A549 (cell line): ENCODE measurements around the gene GNA12. TPM values are rescaled to one million over a fixed set of nuclear protein-coding genes. Genes with fewer than 3 reads are reported as not detected.
A peak's percentile ranks its signal among the peaks of the same experiment; 100 is the strongest.

Experiments used
- ATAC-seq, 2 experiments: fragments of 200-7000 bp in 1 of 2; fragments of >200 bp in 1 of 2; cut with Nextera tagmentation in 1 of 2; cut with Tn5 transposase in 1 of 2; 3 replicates each; pipeline versions ENCODE4 v1.8.0 to v1.9.1; 2018 to 2020; ENCODE audit warnings: mild to moderate bottlenecking in 1 of 2, moderate library complexity in 1 of 2
- CTCF ChIA-PET: fragments of 300-600 bp; sonication (Branson Sonifier 250); formaldehyde crosslinking; extraction: SDS; loops from one replicate; lab custom pipeline; 2021; ENCODE audit warnings: antibody characterized with exemption, inconsistent platforms; lab: Yijun Ruan, JAX
- POLR2A ChIA-PET: fragments of 350-600 bp; formaldehyde crosslinking; extraction: SDS; loops from one replicate; lab custom pipeline; 2021; ENCODE audit warnings: antibody characterized with exemption, inconsistent platforms; lab: Yijun Ruan, JAX
- DNase-seq, 2 experiments: peaks; one replicate each; pipeline versions ENCODE4 v3.0.0 to v3.0.0-alpha.2; 2011 to 2016; ENCODE audit warnings: low read depth in 1 of 2, low spot score in 1 of 2
- FAIRE-seq: peaks from 2 replicates; lab custom pipeline; 2011; peaks lifted over from hg19 to GRCh38; lab: Jason Lieb, UNC
- H3K27ac ChIP-seq, 2 experiments: fragments of >200 bp; sonication (Bioruptor Twin); formaldehyde crosslinking; 3 replicates each; pipeline ENCODE4 v1.5.1; 2016 to 2017
- H3K4me1 ChIP-seq: fragments of >200 bp; sonication (Bioruptor Twin); formaldehyde crosslinking; 3 replicates; pipeline ENCODE4 v1.6.1; 2016
- H3K4me2 ChIP-seq: fragments of >200 bp; sonication (Bioruptor Twin); formaldehyde crosslinking; 3 replicates; pipeline ENCODE4 v1.6.1; 2016
- H3K4me3 ChIP-seq: fragments of >200 bp; sonication (Bioruptor Twin); formaldehyde crosslinking; 3 replicates; pipeline ENCODE4 v1.5.1; 2016
- H3K9me3 ChIP-seq: fragments of >200 bp; sonication (Bioruptor Twin); formaldehyde crosslinking; 3 replicates; pipeline ENCODE4 v1.6.1; 2016
- CBX2 ChIP-seq: fragments of 200-600 bp; sonication (generic); IDR thresholded peaks from 2 replicates; pipeline ENCODE4 v1.6.1; 2016; ENCODE audit warnings: low read depth, mild to moderate bottlenecking, borderline replicate concordance
- CEBPB ChIP-seq, 2 experiments: fragments of >200 bp in 1 of 2; sonication (Bioruptor Twin) in 1 of 2; formaldehyde crosslinking in 1 of 2; IDR thresholded peaks; 2 replicates each; pipeline ENCODE4 v1.6.1; 2012 to 2016
- CHD2 ChIP-seq: fragments of 150-350 bp; IDR thresholded peaks from 2 replicates; pipeline ENCODE4 v1.6.1; 2014; ENCODE audit warnings: low read length; ENCODE audit not compliant: partially characterized antibody
- EHF ChIP-seq: fragments of 250-450 bp; sonication (Bioruptor Pico); IDR thresholded peaks from 2 replicates; pipeline ENCODE4 v1.5.0; 2020; ENCODE audit warnings: mild to moderate bottlenecking
- HEYL ChIP-seq: fragments of 250-450 bp; sonication (Bioruptor Pico); IDR thresholded peaks from 2 replicates; pipeline ENCODE4 v1.8.0; 2021; ENCODE audit warnings: mild to moderate bottlenecking, moderate library complexity
- MAZ ChIP-seq: fragments of 150-350 bp; IDR thresholded peaks from 2 replicates; pipeline ENCODE4 v1.6.1; 2014; ENCODE audit warnings: antibody characterized with exemption, low read depth, low read length, borderline replicate concordance
- RARB ChIP-seq: fragments of 250-450 bp; sonication (Bioruptor Pico); IDR thresholded peaks from 2 replicates; pipeline ENCODE4 v1.8.0; 2021; ENCODE audit warnings: mild to moderate bottlenecking, moderate library complexity
- RFX5 ChIP-seq: fragments of 450-650 bp; IDR thresholded peaks from 2 replicates; pipeline ENCODE4 v1.7.1; 2014; ENCODE audit warnings: antibody characterized with exemption, mild to moderate bottlenecking, moderate library complexity
- TP53 ChIP-seq: fragments of 250-450 bp; sonication (Bioruptor Pico); IDR thresholded peaks from 2 replicates; pipeline ENCODE4 v1.5.0; 2021; ENCODE audit warnings: mild to moderate bottlenecking, moderate library complexity
- ZSCAN20 ChIP-seq: fragments of 250-450 bp; sonication (Bioruptor Pico); IDR thresholded peaks from 2 replicates; pipeline ENCODE4 v1.8.0; 2022; ENCODE audit warnings: mild to moderate bottlenecking, moderate library complexity
- WGBS: methylation state at CpG from one replicate; pipeline ENCODE4 v1.1.6; 2017; ENCODE audit errors: missing lambda C conversion rate; 5-methylcytosine and 5-hydroxymethylcytosine counted together
- polyA plus RNA-seq, 4 experiments: library from polyadenylated mRNA; depleted of rRNA in 3 of 4; stranded (reverse); fragments of >200 nt; fragmentation: RNase III in 1 of 4; extraction: RNeasy Plus Mini Kit Qiagen cat#74134 plus additional on column Dnase treatment in 1 of 4; gene quantifications; 2 replicates in 3 of 4; 3 replicates in 1 of 4; pipeline ENCODE4 v1.2.3, GENCODE V29; 2011 to 2017
- TF ChIP-seq, protein P1 (sequence below): IDR thresholded peaks from 2 replicates; pipeline ENCODE4 v1.6.1; 2012; ENCODE audit warnings: low read depth, borderline replicate concordance
- TF ChIP-seq, protein P2 (sequence below): fragments of >200 bp; sonication (Bioruptor Twin); formaldehyde crosslinking; IDR thresholded peaks from 3 replicates; pipeline ENCODE4 v1.5.1; 2016
- TF ChIP-seq, protein P3 (sequence below): IDR thresholded peaks from 2 replicates; pipeline ENCODE4 v1.6.1; 2012
- TF ChIP-seq, protein P4 (sequence below): fragments of 450-650 bp; IDR thresholded peaks from 2 replicates; pipeline ENCODE4 v1.6.1; 2014; ENCODE audit warnings: antibody characterized with exemption
- TF ChIP-seq, protein P5 (sequence below): IDR thresholded peaks from 2 replicates; pipeline ENCODE4 v1.6.1; 2012
- TF ChIP-seq, protein P6 (sequence below): fragments of 250-450 bp; sonication (Bioruptor Pico); IDR thresholded peaks from 2 replicates; pipeline ENCODE4 v1.5.0; 2021; ENCODE audit warnings: mild to moderate bottlenecking, moderate library complexity, borderline replicate concordance

GNA12 gene
- polyA plus RNA-seq, 2 of the 4 experiments (the other 2 are of a cell fraction): 33.0 to 43.7 TPM

DNA sequence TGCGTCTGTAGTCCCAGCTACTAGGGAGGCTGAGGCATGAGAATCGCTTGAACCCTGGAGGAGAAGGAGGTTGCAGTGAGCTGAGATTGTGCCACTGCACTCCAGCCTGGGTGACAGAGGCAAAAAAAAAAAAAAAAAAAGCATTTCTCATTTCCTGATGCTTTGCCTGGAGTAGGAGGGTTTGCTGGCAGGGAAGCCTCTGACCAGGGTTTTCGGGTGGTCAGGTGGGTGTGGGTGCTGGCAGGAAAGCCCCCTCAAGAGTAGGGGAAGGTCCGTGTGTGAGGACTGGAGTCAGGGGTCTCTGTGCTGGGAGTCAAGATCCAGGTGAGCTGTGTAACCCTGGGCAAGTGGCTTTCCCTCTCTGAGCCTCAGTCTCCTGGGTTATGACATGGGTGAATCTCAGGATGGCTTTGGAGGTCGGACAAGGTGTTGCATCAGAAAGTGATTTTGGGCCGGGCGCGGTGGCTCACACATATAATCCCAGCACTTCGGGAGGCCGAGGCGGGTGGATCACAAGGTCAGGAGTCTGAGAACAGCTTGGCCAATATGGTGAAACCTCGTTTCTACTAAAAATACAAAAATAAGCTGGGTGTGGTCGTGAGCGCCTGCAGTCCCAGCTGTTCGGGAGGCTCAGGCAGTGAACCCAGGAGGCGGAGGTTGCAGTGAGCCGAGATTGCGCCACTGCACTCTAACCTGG is 152.9 kb downstream of the GNA12 start:
- ChIA-PET CTCF (interaction anchor here (1.3 to 5.4 kb wide), 6 partner anchors 8 to 239 kb away, joined by 3 to 38 read pairs (median 4); no protein-coding TSS in a partner anchor), POLR2A (no interaction called here)
- DNase-seq (no peak), FAIRE-seq (no peak), ATAC-seq (no peak)
- TF ChIP-seq CEBPB (IDR thresholded peaks at IDR 0.05) (no peak), CBX2 (no peak), MAZ (no peak)
- 83% methylated on average over 18 of the region's 18 CpGs for WGBS
- Histone ChIP-seq H3K4me1 (0 out of 3 replicates have a peak, but pooled peaks cover 4% of the 10 kb centered on the region), H3K4me2 (no peak overlapping the region), H3K9me3 (no peaks in the 10 kb centered on the region), H3K4me3 (no peak overlapping the region), H3K27ac (no peak overlapping the region)

DNA sequence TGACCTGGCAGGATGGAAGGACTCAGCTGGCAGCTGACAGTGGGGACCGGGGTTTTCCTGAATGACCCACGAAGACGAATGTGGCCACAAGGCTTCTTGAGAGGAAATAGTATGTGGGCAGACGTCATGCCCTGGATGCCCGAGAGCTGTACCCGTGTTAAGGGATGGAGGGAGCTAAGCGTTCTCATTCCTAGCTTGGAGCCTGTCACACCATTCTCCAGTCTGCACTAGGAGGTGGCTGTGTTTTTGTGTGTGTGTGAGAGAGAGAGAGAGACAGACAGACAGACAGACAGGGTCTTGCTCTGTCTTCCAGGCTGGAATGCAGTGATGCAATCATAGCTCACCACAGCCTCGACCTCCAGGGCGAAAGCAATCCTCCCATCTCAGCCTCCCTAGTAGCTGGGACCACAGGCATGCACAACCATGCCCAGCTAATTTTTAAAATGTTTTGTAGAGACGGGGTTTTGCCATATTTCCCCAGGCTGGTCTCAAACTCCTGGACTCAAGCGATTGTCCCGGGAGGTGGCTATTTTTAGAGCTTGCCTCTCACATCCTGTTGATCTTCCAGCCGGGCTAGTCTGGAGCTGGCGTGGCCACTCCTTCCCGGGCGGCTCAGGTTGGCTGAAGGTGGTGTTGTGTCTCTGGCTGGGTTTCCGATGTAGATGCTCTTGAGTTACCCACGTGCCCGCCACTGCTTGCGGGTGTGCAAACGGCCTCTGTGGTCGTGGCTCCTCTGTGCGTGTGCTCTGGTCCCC is 154.0 kb downstream of the GNA12 start:
- FAIRE-seq: no peak
- no peak for DNase-seq
- Histone ChIP-seq H3K9me3 (no peaks in the 10 kb centered on the region), H3K27ac (no peak overlapping the region), H3K4me1 (0 out of 3 replicates have a peak, but pooled peaks cover 4% of the 10 kb centered on the region), H3K4me3 (no peak overlapping the region), H3K4me2 (no peak overlapping the region)
- POLR2A ChIA-PET: no interaction called here
- peak in 1 of 2 experiments; percentile 41; a peak in 1 of 4 replicates for TF ChIP-seq CEBPB (IDR thresholded peaks at IDR 0.05)
- TF ChIP-seq EHF (CRISPR knock-in tag): no peak
- TF ChIP-seq, all 56 proteins: peak for 1
- 67% methylated on average over 23 of the region's 23 CpGs for WGBS
- CTCF ChIA-PET: interaction anchor here (0.8 to 5.4 kb wide), 7 partner anchors 9 to 239 kb away, joined by 3 to 38 read pairs (median 5); no protein-coding TSS in a partner anchor
- ATAC-seq: peak; percentile 31 to 41; a peak in 3 of 6 replicates

DNA sequence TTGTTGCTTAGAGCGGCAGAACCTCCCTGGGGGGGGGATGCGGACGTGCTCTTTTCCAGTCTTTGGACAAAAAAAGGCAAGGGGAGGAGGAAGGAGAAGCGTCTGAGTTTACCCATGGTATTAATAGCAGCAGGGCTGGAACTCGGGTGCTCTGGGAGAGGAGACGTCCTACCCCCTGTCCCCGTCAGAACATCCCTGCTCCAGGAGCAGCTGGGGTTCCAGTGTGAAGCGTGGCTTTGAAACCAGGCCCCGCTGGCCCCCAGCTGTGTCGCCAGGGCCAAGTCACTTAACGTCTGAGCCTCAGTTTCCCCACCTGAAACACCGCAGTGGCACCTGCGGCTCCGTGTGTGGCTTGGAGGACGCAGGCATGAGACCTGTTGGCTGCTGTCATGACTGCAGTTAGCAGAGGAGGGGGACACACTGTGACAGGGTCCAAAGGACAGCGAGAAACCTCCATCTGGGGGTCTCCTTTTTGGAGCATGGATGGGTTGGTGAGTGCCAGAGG is 154.7 kb downstream of the GNA12 start:
- WGBS: 73% methylated on average over 14 of the region's 16 CpGs
- no peak for FAIRE-seq
- no peak overlapping the region for H3K4me2 ChIP-seq

DNA sequence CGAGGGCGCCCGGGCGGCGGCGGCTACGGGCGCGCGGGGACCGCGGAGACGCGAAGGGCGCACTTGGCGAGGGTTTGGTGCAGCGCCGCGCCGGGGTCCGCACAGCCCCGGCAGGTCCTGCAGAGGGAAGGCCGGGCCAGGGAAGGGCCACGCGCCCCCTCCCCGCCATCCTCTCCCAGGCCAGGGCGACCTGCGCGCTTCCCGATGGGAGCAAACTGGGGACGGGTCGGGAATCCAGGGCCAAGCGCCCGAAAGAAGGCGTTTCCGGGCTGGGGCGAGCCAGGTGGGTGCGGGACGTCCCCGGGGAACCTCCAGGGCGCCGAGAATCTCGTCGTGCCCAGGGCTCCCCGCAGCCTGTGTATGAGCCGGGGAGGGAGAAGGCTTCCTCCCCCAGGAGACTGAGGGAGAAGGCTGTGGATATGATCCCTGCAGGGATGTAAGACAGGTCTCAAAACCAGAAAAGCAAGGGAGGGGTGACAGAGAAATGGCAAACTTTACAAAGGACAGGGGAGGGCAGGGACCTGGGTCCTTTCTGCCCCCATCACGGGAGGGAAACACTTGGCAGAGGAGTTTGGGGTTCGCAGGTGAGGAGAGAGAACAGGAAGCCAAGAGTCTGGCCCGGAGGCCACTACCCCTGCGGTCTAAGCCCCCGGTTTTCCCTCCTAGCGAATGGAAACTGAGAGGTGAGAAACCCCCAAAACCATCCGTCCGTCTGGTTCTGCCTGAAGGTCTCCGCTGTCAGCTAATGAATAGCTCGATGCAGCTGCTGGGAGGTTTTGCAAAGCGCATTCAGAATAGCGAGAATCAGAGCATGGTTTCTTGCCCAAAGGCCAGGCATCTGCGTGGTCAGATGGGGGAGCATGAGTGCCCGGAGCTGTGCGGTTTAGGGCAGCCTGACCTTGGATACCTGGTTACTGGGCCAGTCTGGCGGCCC is 155.4 kb downstream of the GNA12 start:
- ATAC-seq (peak in 1 of 2 experiments; percentile 19; a peak in 1 of 6 replicates), DNase-seq (no peak), FAIRE-seq (no peak)
- WGBS: 61% methylated on average over 41 of the region's 62 CpGs
- Histone ChIP-seq H3K4me3 (no peak overlapping the region), H3K27ac (peak overlapping the region in 1 of 2 experiments; percentile 58; a peak in 2 of 6 replicates), H3K9me3 (no peaks in the 10 kb centered on the region), H3K4me2 (peak overlapping the region; percentile 47; the same call in 2 of the 3 replicates), H3K4me1 (0 out of 3 replicates have a peak, but pooled peaks cover 4% of the 10 kb centered on the region)
- ChIA-PET CTCF (interaction anchor here (0.7 to 5.4 kb wide), 5 partner anchors 8 to 238 kb away, joined by 3 to 38 read pairs (median 5); no protein-coding TSS in a partner anchor), POLR2A (no interaction called here)
- TF ChIP-seq ZSCAN20: no peak
- TF ChIP-seq HEYL (CRISPR knock-in tag): no peak
- no peak for TF ChIP-seq RFX5
- TF ChIP-seq CHD2: no peak
- TF ChIP-seq TP53 (CRISPR knock-in tag): no peak
- TF ChIP-seq, protein P1, sequence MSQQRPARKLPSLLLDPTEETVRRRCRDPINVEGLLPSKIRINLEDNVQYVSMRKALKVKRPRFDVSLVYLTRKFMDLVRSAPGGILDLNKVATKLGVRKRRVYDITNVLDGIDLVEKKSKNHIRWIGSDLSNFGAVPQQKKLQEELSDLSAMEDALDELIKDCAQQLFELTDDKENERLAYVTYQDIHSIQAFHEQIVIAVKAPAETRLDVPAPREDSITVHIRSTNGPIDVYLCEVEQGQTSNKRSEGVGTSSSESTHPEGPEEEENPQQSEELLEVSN: no peak
- TF ChIP-seq, protein P2, sequence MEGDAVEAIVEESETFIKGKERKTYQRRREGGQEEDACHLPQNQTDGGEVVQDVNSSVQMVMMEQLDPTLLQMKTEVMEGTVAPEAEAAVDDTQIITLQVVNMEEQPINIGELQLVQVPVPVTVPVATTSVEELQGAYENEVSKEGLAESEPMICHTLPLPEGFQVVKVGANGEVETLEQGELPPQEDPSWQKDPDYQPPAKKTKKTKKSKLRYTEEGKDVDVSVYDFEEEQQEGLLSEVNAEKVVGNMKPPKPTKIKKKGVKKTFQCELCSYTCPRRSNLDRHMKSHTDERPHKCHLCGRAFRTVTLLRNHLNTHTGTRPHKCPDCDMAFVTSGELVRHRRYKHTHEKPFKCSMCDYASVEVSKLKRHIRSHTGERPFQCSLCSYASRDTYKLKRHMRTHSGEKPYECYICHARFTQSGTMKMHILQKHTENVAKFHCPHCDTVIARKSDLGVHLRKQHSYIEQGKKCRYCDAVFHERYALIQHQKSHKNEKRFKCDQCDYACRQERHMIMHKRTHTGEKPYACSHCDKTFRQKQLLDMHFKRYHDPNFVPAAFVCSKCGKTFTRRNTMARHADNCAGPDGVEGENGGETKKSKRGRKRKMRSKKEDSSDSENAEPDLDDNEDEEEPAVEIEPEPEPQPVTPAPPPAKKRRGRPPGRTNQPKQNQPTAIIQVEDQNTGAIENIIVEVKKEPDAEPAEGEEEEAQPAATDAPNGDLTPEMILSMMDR: no peak
- TF ChIP-seq, protein P3, sequence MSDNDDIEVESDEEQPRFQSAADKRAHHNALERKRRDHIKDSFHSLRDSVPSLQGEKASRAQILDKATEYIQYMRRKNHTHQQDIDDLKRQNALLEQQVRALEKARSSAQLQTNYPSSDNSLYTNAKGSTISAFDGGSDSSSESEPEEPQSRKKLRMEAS: no peak
- TF ChIP-seq, protein P4, sequence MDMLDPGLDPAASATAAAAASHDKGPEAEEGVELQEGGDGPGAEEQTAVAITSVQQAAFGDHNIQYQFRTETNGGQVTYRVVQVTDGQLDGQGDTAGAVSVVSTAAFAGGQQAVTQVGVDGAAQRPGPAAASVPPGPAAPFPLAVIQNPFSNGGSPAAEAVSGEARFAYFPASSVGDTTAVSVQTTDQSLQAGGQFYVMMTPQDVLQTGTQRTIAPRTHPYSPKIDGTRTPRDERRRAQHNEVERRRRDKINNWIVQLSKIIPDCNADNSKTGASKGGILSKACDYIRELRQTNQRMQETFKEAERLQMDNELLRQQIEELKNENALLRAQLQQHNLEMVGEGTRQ: no peak
- TF ChIP-seq, protein P5, sequence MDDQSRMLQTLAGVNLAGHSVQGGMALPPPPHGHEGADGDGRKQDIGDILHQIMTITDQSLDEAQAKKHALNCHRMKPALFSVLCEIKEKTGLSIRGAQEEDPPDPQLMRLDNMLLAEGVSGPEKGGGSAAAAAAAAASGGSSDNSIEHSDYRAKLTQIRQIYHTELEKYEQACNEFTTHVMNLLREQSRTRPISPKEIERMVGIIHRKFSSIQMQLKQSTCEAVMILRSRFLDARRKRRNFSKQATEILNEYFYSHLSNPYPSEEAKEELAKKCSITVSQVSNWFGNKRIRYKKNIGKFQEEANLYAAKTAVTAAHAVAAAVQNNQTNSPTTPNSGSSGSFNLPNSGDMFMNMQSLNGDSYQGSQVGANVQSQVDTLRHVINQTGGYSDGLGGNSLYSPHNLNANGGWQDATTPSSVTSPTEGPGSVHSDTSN: no peak

More for the DNA sequence above, 154.7 kb downstream of the GNA12 start:
- CTCF ChIA-PET: interaction anchor here (0.7 to 5.4 kb wide), 6 partner anchors 9 to 238 kb away, joined by 3 to 38 read pairs (median 5); no protein-coding TSS in a partner anchor
- TF ChIP-seq, protein P6, sequence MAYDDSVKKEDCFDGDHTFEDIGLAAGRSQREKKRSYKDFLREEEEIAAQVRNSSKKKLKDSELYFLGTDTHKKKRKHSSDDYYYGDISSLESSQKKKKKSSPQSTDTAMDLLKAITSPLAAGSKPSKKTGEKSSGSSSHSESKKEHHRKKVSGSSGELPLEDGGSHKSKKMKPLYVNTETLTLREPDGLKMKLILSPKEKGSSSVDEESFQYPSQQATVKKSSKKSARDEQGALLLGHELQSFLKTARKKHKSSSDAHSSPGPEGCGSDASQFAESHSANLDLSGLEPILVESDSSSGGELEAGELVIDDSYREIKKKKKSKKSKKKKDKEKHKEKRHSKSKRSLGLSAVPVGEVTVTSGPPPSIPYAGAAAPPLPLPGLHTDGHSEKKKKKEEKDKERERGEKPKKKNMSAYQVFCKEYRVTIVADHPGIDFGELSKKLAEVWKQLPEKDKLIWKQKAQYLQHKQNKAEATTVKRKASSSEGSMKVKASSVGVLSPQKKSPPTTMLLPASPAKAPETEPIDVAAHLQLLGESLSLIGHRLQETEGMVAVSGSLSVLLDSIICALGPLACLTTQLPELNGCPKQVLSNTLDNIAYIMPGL (CRISPR knock-in tag): no peak
- TF ChIP-seq RARB (CRISPR knock-in tag): no peak
- DNase-seq: no peak
- POLR2A ChIA-PET: no interaction called here
- no peak overlapping the region for H3K4me3 ChIP-seq
- H3K4me1 ChIP-seq: 0 out of 3 replicates have a peak, but pooled peaks cover 4% of the 10 kb centered on the region
- no peaks in the 10 kb centered on the region for H3K9me3 ChIP-seq
- ATAC-seq: 0 out of 6 replicates have a peak, but pooled peaks of 1 of the 2 experiments have one; percentile 7
- H3K27ac ChIP-seq: no peak overlapping the region
